Breast epithelium (tissue), 4 donors: ENCODE results near the gene KCNJ4. TPM values are rescaled to one million over a fixed set of nuclear protein-coding genes. Genes with fewer than 3 reads are reported as not detected.

Source experiments
- DNase-seq, 2 donors: peaks; one replicate each; pipeline ENCODE4 v3.0.0-alpha.2; 2019; ENCODE audit warnings: low spot score in 2 of 2
- H3K27ac ChIP-seq, 2 donors: fragments of 200-600 bp; sonication (generic) in 1 of 2; one replicate each; pipeline ENCODE4 v1.5.1; 2016 to 2019; ENCODE audit warnings: mild to moderate bottlenecking in 1 of 2
- H3K27me3 ChIP-seq, 2 donors: fragments of 200-600 bp; sonication (generic) in 1 of 2; one replicate each; pipeline versions ENCODE4 v1.5.1 to v1.6.0; 2017 to 2019; ENCODE audit warnings: control low read depth in 1 of 2, mild to moderate bottlenecking in 1 of 2
- H3K36me3 ChIP-seq: fragments of 200-600 bp; one replicate; pipeline ENCODE4 v1.5.1; 2019
- H3K4me1 ChIP-seq, 2 donors: fragments of 200-600 bp; sonication (generic); one replicate each; pipeline ENCODE4 v1.5.1; 2016 to 2019; ENCODE audit warnings: control low read depth in 1 of 2
- H3K4me3 ChIP-seq, 3 donors: fragments of 200-600 bp; sonication (generic); 1 replicate in 2 of 3; 2 replicates in 1 of 3; pipeline ENCODE4 v1.5.1; 2016 to 2019; ENCODE audit warnings: mild to moderate bottlenecking in 3 of 3, moderate library complexity in 2 of 3
- H3K9me3 ChIP-seq, 2 donors: fragments of 200-600 bp; sonication (generic) in 1 of 2; one replicate each; pipeline ENCODE4 v1.5.1; 2016 to 2019; ENCODE audit warnings: control low read depth in 1 of 2
- POLR2A ChIP-seq: fragments of 450-650 bp; IDR thresholded peaks from one replicate; pipeline ENCODE4 v1.6.1; 2016; ENCODE audit warnings: antibody characterized with exemption, mild to moderate bottlenecking, moderate library complexity
- POLR2AphosphoS5 ChIP-seq, 3 donors: sonication (generic); formaldehyde crosslinking; IDR thresholded peaks; one replicate each; pipeline ENCODE4 v1.6.1; 2017; ENCODE audit warnings: antibody characterized with exemption in 3 of 3
- intact Hi-C: fragments of 100-400 bp; cut with DNase I; formaldehyde crosslinking; loops from one replicate; pipeline ENCODE4 v1.15.1; 2023; ENCODE audit warnings: low total_unique reads
- total RNA-seq, 3 donors: library from RNA; depleted of rRNA; stranded (reverse); fragments of >200 nt; gene quantifications; one replicate each; pipeline ENCODE4 v1.1.0, GENCODE V29; 2016
- TF ChIP-seq, protein P1 (sequence below), 3 donors: fragments of 450-650 bp; IDR thresholded peaks; one replicate each; pipeline ENCODE4 v1.5.1; 2016 to 2017; ENCODE audit warnings: antibody characterized with exemption in 3 of 3, mild to moderate bottlenecking in 3 of 3, moderate library complexity in 3 of 3

KCNJ4 gene
- total RNA-seq, 3 donors from 2014 or later = not detected

DNA sequence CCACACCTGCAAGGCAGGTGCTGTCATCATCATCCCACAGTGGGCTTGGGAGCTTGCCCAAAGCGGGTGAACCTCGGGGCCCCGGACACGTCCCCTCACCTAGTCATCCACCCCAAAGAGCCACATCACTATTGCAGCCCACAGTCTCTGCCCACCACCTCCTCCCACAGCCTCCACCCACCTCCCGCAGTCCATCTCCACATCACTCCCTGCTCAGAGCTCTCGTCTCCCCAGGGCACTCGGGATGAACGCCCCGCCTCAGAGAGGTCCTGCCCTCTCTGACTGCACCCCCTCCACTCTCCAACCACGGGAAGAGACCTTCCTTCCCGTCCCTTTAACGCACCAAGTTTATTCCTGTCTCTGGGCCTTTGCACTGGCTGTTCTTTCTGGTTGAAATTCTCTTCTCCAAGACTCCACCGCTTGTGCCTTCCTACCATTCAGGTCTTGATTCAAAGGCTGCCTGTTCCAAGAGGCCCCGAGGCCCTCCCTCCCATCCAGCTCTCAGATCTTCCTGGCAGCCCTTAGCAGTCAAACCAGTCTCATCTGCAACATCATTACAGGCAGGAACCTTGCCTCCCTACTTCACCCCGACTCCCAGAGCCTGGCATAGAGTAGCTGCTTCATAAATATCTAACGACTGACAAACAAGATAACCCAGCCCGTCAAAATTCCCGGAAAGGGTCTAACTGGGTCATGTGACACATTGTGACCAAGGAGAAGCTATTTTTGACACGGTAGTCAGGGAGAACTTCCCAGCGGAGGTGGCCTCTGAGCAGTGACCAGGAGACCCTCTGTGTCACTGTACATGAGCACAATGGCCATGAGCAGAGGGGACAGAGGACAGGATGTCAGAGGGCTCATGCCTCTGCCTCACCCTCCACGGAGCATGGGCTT is 11.1 kb downstream of the KCNJ4 start:
- peaks cover 0 to 9% of the 10 kb centered on the region in 2 donors for H3K27me3 ChIP-seq
- DNase-seq = peak in 1 of 2 donors; percentile 61
- TF ChIP-seq POLR2A (no peak), POLR2AphosphoS5 (IDR thresholded peaks at IDR 0.05) (no peak)
- TF ChIP-seq, protein P1, sequence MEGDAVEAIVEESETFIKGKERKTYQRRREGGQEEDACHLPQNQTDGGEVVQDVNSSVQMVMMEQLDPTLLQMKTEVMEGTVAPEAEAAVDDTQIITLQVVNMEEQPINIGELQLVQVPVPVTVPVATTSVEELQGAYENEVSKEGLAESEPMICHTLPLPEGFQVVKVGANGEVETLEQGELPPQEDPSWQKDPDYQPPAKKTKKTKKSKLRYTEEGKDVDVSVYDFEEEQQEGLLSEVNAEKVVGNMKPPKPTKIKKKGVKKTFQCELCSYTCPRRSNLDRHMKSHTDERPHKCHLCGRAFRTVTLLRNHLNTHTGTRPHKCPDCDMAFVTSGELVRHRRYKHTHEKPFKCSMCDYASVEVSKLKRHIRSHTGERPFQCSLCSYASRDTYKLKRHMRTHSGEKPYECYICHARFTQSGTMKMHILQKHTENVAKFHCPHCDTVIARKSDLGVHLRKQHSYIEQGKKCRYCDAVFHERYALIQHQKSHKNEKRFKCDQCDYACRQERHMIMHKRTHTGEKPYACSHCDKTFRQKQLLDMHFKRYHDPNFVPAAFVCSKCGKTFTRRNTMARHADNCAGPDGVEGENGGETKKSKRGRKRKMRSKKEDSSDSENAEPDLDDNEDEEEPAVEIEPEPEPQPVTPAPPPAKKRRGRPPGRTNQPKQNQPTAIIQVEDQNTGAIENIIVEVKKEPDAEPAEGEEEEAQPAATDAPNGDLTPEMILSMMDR (IDR thresholded peaks at IDR 0.05) = no peak
- no peak overlapping the region for H3K4me3 ChIP-seq
- no peaks in the 10 kb centered on the region for H3K4me1 ChIP-seq
- no peak overlapping the region for H3K27ac ChIP-seq
- no peaks in the 10 kb centered on the region for H3K9me3 ChIP-seq
- intact Hi-C loops = loop anchor here (1.0 kb wide), 1 partner anchor 26 kb away; no protein-coding TSS in a partner anchor
- H3K36me3 ChIP-seq = no peaks in the 10 kb centered on the region

GRCh38 chr22:38442967-38443627 is 11.9 kb downstream of the KCNJ4 start:
- Histone ChIP-seq H3K4me1 (no peaks in the 10 kb centered on the region), H3K27ac (no peak overlapping the region), H3K4me3 (no peak overlapping the region), H3K27me3 (peaks cover 0 to 8% of the 10 kb centered on the region in 2 donors), H3K36me3 (no peaks in the 10 kb centered on the region), H3K9me3 (no peaks in the 10 kb centered on the region)
- intact Hi-C loops = loop anchor here (1.0 kb wide), 1 partner anchor 27 kb away; no protein-coding TSS in a partner anchor
- TF ChIP-seq POLR2A = no peak
- TF ChIP-seq, protein P1 (IDR thresholded peaks at IDR 0.05) = no peak
- no peak for TF ChIP-seq POLR2AphosphoS5 (IDR thresholded peaks at IDR 0.05)
- no peak for DNase-seq

- no peak for DNase-seq
- no peak for TF ChIP-seq POLR2AphosphoS5 (IDR thresholded peaks at IDR 0.05)
- TF ChIP-seq, protein P1 (IDR thresholded peaks at IDR 0.05) = no peak
- no peak for TF ChIP-seq POLR2A
- no peaks in the 10 kb centered on the region for H3K9me3 ChIP-seq
- H3K4me1 ChIP-seq = no peaks in the 10 kb centered on the region
- H3K27me3 ChIP-seq = peaks cover 0 to 8% of the 10 kb centered on the region in 2 donors
- no peak overlapping the region for H3K27ac ChIP-seq
- no peaks in the 10 kb centered on the region for H3K36me3 ChIP-seq
- no peak overlapping the region for H3K4me3 ChIP-seq
- intact Hi-C loops = no loop called here
These were observed 13.2 kb downstream of the KCNJ4 start for GRCh38 chr22:38441620-38442287.

GRCh38 chr22:38440747-38441350 is 14.2 kb downstream of the KCNJ4 start:
- no peak for DNase-seq
- Histone ChIP-seq H3K4me1 (no peaks in the 10 kb centered on the region), H3K27me3 (peaks cover 0 to 4% of the 10 kb centered on the region in 2 donors), H3K36me3 (no peaks in the 10 kb centered on the region), H3K27ac (no peak overlapping the region), H3K4me3 (no peak overlapping the region), H3K9me3 (no peaks in the 10 kb centered on the region)
- TF ChIP-seq POLR2AphosphoS5 (IDR thresholded peaks at IDR 0.05) (no peak), POLR2A (no peak)
- TF ChIP-seq, protein P1 (IDR thresholded peaks at IDR 0.05) = no peak
- intact Hi-C loops = no loop called here
